Activated T-helper 17 cell treated with anti-CD3 and anti-CD28 coated beads, Interleukin-2, amount 50 U/mL, for 72 hours (primary cell): ENCODE results near the gene ATP13A1. TPM values are rescaled to one million over a fixed set of nuclear protein-coding genes. Genes with fewer than 3 reads are reported as not detected.
"Not testable (repeated sequence)": the region's sequence is repeated elsewhere in the genome, so short reads cannot be mapped to it uniquely, and the experiment has no call there.

Experiments used
- ATAC-seq: fragments of 150-1000 bp; cut with Tn5 transposase; replicated peaks from 2 replicates; pipeline ENCODE4 v1.10.0; 2021; ENCODE audit warnings: mild to moderate bottlenecking, moderate library complexity
- H3K27ac Mint-ChIP-seq: one replicate; pipeline ENCODE4 v1.8.0; 2022; ENCODE audit warnings: mixed read lengths
- H3K27me3 Mint-ChIP-seq: one replicate; pipeline ENCODE4 v1.8.0; 2022; ENCODE audit warnings: mixed read lengths
- H3K36me3 Mint-ChIP-seq: one replicate; pipeline ENCODE4 v1.8.0; 2022; ENCODE audit warnings: low read depth, mild to moderate bottlenecking, mixed read lengths
- H3K4me1 Mint-ChIP-seq: one replicate; pipeline ENCODE4 v1.8.0; 2022; ENCODE audit warnings: mixed read lengths
- H3K4me3 Mint-ChIP-seq: one replicate; pipeline ENCODE4 v1.8.0; 2022; ENCODE audit warnings: mild to moderate bottlenecking, mixed read lengths
- H3K9me3 Mint-ChIP-seq: one replicate; pipeline ENCODE4 v1.8.0; 2022; ENCODE audit warnings: mixed read lengths
- total RNA-seq, 2 donors: library from RNA; stranded (reverse); gene quantifications; one replicate each; pipeline ENCODE4 v1.2.3, GENCODE V29; 2022

The ATP13A1 gene
- total RNA-seq, 2 donors from 2014 or later: 47.8 to 79.6 TPM

DNA sequence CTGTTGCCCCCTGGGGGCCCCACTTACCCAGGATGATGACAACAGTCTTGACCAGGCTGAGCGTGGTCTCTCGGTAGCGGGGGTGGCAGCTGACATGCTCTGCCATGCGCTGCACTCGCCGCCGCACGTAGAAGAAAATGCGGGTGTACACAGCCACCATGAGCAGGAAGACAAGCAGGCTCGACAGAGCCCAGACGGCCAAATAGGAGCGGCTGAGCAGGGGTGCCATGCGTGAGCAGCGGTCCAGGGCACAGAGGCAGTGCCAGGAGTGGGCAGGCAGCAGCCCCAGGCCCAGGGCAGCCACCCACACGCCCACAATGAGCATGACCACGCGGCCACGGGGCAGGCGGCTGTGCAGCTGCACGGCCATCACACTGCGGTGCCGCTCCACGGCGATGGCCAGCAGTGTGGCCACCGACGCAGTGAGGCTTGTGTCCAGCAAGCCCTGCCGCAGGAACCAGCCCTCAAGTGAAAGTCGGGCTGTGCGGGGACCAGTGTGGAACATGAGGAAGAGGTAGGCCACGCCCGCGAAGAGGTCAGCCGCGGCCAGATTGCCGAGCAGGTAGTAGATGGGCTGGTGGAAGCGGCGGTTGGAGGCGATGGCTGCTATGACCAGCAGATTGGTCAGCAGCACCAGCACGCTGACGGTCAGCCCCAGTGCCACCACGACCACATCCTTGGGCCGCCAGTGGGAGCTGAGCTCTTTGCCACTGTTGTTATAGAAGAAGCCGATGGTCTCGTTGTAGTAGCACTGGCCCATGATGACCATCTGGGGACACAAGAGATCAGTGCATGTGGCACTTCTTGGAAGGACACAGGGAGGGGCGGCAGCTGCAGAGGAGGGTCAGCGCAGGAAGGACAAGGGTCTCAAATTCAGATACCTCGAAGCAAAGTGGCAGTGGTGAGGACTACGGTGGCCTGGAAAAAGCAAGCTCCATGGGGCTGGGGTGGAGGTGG lies 36.7 kb downstream of the ATP13A1 start:
- Mint-ChIP-seq H3K4me1 (peaks cover 16% of the 10 kb centered on the region), H3K27me3 (no peaks in the 10 kb centered on the region), H3K9me3 (no peaks in the 10 kb centered on the region), H3K4me3 (peak overlapping the region; percentile 99), H3K27ac (peak overlapping the region; percentile 98), H3K36me3 (peaks cover 67% of the 10 kb centered on the region)
- ATAC-seq: no peak

DNA sequence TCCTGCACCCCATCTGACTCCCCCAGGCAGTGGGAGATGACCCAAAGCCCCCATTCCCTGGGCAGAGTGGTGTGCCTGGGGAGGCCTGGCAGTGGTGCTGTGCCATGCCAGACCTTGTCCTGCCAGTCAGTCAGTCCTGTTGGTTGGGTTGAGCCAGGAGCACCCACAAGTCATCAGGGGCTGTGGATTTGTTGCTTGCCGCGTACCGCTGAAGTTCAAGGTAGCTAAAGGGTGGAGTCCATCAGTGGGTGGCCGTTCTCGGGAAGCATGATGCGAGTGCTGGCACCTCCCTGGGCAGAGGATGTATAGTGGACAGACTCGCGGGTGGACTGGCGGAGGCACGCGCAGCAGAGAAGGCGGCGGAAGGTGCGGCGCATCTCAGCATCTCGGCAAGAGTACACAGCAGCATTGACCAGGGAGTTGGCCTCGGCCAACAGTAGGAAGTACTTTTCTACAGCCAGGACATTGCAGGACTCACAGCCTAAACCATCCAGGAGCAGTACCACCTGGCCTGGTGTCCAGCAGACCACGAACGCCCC lies 39.4 kb downstream of the ATP13A1 start:
- H3K9me3 Mint-ChIP-seq: no peaks in the 10 kb centered on the region
- no peak overlapping the region for H3K4me3 Mint-ChIP-seq
- peaks cover 19% of the 10 kb centered on the region for H3K4me1 Mint-ChIP-seq
- no peak overlapping the region for H3K27ac Mint-ChIP-seq
- H3K36me3 Mint-ChIP-seq: peaks cover 49% of the 10 kb centered on the region
- no peak for ATAC-seq
- H3K27me3 Mint-ChIP-seq: no peaks in the 10 kb centered on the region

DNA sequence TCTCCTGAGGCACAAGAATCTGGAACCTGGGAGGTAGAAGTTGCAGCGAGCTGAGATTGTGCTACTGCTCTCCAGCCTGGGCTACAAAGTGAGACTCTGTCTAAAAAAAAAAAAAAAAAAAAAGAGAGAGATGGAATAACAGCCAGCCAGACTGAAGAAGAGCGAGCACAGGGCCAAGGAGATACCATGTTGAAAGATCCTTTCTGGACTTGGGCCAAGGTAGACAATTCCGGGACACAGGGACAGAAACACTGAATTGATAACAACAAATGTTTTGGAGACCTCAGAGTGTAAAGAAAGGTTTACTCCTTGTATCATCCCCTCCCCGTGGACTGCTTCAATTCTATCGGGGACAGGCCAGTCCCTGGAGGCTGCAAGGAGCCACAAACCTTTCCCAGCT lies 40.1 kb downstream of the ATP13A1 start:
- H3K4me3 Mint-ChIP-seq: no peak overlapping the region
- H3K27ac Mint-ChIP-seq: no peak overlapping the region
- no peaks in the 10 kb centered on the region for H3K27me3 Mint-ChIP-seq
- H3K4me1 Mint-ChIP-seq: peaks cover 23% of the 10 kb centered on the region
- peaks cover 51% of the 10 kb centered on the region for H3K36me3 Mint-ChIP-seq
- H3K9me3 Mint-ChIP-seq: no peaks in the 10 kb centered on the region
- ATAC-seq: no peak

DNA sequence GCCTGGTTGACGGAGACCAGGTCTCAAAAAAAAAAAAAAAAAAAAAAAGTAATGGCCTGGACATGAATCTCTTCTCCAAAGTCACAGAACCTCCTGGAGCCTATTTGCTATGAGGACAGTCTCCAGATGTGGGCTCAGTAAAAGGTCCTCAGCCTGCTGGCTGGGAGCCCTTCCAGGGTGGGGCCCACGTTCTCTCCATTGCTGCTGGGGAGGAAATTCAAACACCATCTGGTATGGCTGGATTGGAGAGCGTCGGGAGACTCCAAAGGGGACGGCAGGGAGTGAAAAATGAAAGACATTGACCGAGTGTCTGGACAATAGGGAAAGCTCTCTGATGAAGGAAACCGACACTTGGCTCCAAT lies 43.6 kb downstream of the ATP13A1 start:
- Mint-ChIP-seq H3K27ac (peak overlapping the region; percentile 98), H3K4me1 (peaks cover 24% of the 10 kb centered on the region), H3K9me3 (no peaks in the 10 kb centered on the region), H3K4me3 (no peak overlapping the region), H3K27me3 (no peaks in the 10 kb centered on the region), H3K36me3 (peaks cover 62% of the 10 kb centered on the region)
- ATAC-seq: no peak

DNA sequence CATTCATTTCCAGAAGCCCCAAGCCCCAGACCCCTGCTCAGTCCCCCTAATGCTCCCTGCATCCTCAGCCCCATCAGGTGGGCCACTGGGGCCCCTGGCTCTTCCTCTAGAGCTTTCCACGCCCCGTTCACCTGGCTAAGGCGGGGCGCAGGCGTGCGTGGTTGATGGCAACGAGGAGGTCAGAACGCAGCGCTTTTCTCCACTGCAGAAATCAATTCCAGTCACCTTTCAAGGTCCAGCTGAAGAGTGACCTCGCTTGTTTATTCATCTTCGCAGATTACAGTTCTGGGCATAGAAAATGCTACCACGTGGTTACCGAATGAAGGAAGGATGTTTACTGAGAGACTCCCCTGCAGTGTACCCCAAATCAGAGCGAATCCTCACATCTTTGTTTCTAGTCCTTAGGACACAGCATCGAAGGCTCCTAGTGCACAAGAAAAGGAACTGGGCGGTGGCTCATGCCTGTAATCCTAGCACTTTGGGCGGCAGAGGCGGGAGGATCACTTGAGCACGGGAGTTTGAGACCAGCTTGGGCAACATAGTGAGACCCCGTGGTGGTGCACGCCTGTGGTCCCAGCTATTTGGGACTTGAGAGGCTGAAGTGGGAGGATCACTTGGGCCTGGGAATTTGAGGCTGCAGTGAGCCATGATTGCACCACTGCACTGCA lies 44.2 kb downstream of the ATP13A1 start:
- ATAC-seq: no peak
- peaks cover 24% of the 10 kb centered on the region for H3K4me1 Mint-ChIP-seq
- peak overlapping the region; percentile 96 for H3K4me3 Mint-ChIP-seq
- no peaks in the 10 kb centered on the region for H3K9me3 Mint-ChIP-seq
- H3K36me3 Mint-ChIP-seq: peaks cover 63% of the 10 kb centered on the region
- peak overlapping the region; percentile 98 for H3K27ac Mint-ChIP-seq
- H3K27me3 Mint-ChIP-seq: no peaks in the 10 kb centered on the region

DNA sequence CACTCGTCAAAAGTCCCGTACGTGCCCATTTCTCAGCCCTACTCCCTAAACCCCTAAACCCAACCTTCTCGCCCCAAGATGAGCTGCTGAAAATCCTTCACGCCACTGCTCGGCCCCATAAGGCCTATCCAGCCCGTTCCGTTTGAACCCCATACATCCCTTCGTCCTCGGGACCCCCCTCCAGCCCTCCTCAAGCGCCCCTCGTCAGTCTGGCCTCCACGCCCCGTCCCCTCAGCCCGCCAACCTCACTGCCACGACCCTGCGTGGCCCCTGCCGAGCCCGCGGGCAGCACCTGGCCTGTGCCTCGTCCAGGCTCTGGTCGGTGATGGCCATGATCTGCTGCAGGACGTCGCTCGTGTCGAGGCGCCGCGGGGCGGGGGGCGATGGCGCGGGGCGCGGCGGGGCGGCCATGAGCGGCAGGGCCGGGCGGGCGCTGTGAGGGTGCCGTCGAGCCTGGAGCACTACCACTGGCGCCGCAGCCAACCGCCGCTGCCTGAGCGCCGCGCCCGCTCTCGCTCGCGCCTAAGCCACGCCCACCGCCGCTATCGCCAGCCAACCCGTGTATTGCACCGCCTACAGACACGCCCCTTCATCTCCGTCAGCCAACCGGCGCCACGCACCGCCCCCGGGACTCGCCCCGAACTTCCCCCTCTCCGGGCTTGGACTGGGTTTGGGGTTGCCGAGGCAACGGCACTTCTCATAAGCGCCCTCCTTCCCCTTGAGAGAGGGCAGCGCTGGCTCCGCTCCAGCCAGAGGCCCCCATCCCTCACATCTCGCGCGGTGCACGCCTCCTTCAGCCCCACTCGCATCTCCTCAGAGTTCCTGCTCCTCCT lies 45.0 kb downstream of the ATP13A1 start, which contains the start of gene PBX4:
Gene PBX4, minus strand, starts transcription at position 469 of the 833 bp plus-strand sequence. Its CDS starts 58 bp downstream, at position 411.
- H3K4me3 Mint-ChIP-seq: peak within 1 kb of the TSS; percentile 96
- H3K27ac Mint-ChIP-seq: peak within 1 kb of the TSS; percentile 98
- H3K27me3 Mint-ChIP-seq: no peaks in the 10 kb centered on the region
- H3K36me3 Mint-ChIP-seq: peaks cover 63% of the 10 kb centered on the region
- peaks cover 29% of the 10 kb centered on the region for H3K4me1 Mint-ChIP-seq
- peak; percentile 94 for ATAC-seq
- H3K9me3 Mint-ChIP-seq: no peaks in the 10 kb centered on the region

DNA sequence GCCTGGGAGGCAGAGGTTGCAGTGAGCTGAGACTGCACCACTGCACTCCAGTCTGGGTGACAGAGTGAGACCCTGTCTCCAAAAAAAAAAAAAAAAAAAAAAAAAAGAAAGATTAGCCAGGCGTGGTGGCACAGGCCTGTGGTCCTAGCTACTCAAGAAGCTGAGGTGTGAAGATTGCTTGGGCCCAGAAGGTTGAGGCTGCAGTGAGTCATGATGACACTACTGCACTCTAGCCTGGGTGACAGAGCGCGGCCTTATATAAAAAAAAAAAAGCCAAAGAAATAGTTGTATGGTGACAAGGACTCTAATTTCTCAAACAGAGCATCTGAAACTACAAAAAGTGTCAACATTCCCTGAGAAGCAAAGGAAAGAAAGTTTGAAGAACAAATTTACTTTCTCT lies 48.4 kb downstream of the ATP13A1 start:
- Mint-ChIP-seq H3K4me1 (peaks cover 29% of the 10 kb centered on the region), H3K4me3 (peak overlapping the region; percentile 96), H3K9me3 (no peaks in the 10 kb centered on the region), H3K27me3 (no peaks in the 10 kb centered on the region), H3K36me3 (peaks cover 81% of the 10 kb centered on the region), H3K27ac (peak overlapping the region; percentile 81)
- ATAC-seq: peak; percentile 52

- no peak for ATAC-seq
- peaks cover 28% of the 10 kb centered on the region for H3K4me1 Mint-ChIP-seq
- H3K27ac Mint-ChIP-seq: no peak overlapping the region
- H3K36me3 Mint-ChIP-seq: peaks cover 90% of the 10 kb centered on the region
- H3K27me3 Mint-ChIP-seq: no peaks in the 10 kb centered on the region
- H3K4me3 Mint-ChIP-seq: peak overlapping the region; percentile 96
- H3K9me3 Mint-ChIP-seq: no peaks in the 10 kb centered on the region
Measured at GRCh38 chr19:19613506-19613905, 50.0 kb downstream of the ATP13A1 start.

- H3K9me3 Mint-ChIP-seq: no peaks in the 10 kb centered on the region
Measured at GRCh38 chr19:19610376-19611202, 52.9 kb downstream of the ATP13A1 start.

GRCh38 chr19:19606686-19607085 lies 56.8 kb downstream of the ATP13A1 start:
- H3K36me3 Mint-ChIP-seq: peaks cover 74% of the 10 kb centered on the region
- peak overlapping the region; percentile 85 for H3K27ac Mint-ChIP-seq
- not testable (repeated sequence) for H3K27me3 Mint-ChIP-seq, H3K9me3 Mint-ChIP-seq, ATAC-seq
- H3K4me3 Mint-ChIP-seq: peak overlapping the region; percentile 70
- H3K4me1 Mint-ChIP-seq: peaks cover 34% of the 10 kb centered on the region

More at GRCh38 chr19:19610376-19611202, 52.9 kb downstream of the ATP13A1 start:
- Mint-ChIP-seq H3K27me3 (no peaks in the 10 kb centered on the region), H3K4me3 (no peak overlapping the region), H3K36me3 (peaks cover 92% of the 10 kb centered on the region), H3K27ac (peak overlapping the region; percentile 46), H3K4me1 (peaks cover 28% of the 10 kb centered on the region)
- ATAC-seq: no peak

- Mint-ChIP-seq H3K4me3 (peak overlapping the region; percentile 70), H3K4me1 (peaks cover 41% of the 10 kb centered on the region), H3K9me3 (peaks cover 3% of the 10 kb centered on the region)
Measured at GRCh38 chr19:19606021-19606420, 57.5 kb downstream of the ATP13A1 start.

DNA sequence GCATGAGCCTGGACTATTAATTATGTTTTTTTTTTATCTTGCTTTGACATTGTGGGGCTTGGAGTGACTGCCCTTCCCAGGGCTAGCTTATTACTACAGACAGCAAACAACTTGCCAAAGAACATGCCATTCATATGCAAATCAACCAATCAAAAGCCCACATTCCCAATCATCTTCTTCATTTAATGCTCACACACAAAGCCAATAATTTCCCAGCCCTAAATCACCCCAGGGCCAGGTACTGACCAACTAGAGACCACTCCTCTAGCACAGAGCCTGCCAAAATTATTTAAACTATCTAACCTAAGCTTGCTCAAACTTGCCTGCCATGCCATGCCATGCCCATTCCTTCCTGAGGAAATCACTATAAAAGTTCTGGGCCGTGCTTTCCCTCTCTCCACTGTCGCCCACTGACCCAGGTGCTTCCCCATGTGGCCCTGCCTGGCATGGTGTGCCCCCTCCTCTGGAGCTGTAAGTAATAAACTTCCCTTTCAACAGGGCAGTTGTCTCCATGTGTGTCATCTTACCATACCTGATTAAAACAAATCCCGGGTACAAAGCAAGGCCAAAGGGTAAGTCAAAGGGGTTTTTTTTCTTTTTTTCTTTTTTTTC lies 60.7 kb downstream of the ATP13A1 start:
- H3K4me3 Mint-ChIP-seq: peak overlapping the region; percentile 92
- no peaks in the 10 kb centered on the region for H3K27me3 Mint-ChIP-seq
- H3K4me1 Mint-ChIP-seq: peaks cover 46% of the 10 kb centered on the region
- H3K27ac Mint-ChIP-seq: peak overlapping the region; percentile 84
- H3K36me3 Mint-ChIP-seq: peaks cover 71% of the 10 kb centered on the region
- no peak for ATAC-seq
- peaks cover 6% of the 10 kb centered on the region for H3K9me3 Mint-ChIP-seq

More at GRCh38 chr19:19606021-19606420, 57.5 kb downstream of the ATP13A1 start:
- peak overlapping the region; percentile 85 for H3K27ac Mint-ChIP-seq
- no peaks in the 10 kb centered on the region for H3K27me3 Mint-ChIP-seq
- ATAC-seq: peak; percentile 92
- peaks cover 77% of the 10 kb centered on the region for H3K36me3 Mint-ChIP-seq
